GM23338 (cell line): ENCODE results near the gene MRPS27. TPM values are rescaled to one million over a fixed set of nuclear protein-coding genes. Genes with fewer than 3 reads are reported as not detected.

ENCODE experiments used
- ATAC-seq: fragments of 200-7000 bp; cut with Tn5 transposase; 3 replicates; pipeline ENCODE4 v1.9.1; 2020
- DNase-seq: peaks from one replicate; pipeline ENCODE4 v3.0.0-alpha.2; 2015; ENCODE audit warnings: low spot score
- H2AFZ ChIP-seq: fragments of 200-600 bp; sonication (generic); 2 replicates; pipeline ENCODE4 v1.8.0; 2016; ENCODE audit warnings: antibody characterized with exemption, mild to moderate bottlenecking, moderate library complexity
- H3F3A ChIP-seq: fragments of 200-600 bp; sonication (generic); replicated peaks from 2 replicates; pipeline ENCODE4 v1.8.0; 2017; ENCODE audit warnings: antibody characterized with exemption, mixed run types, low read depth
- H3K27ac ChIP-seq: fragments of 200-600 bp; sonication (generic); 2 replicates; pipeline ENCODE4 v1.6.1; 2016; ENCODE audit warnings: low read depth
- H3K27me3 ChIP-seq: fragments of 200-600 bp; sonication (generic); 2 replicates; pipeline ENCODE4 v1.8.0; 2016; ENCODE audit warnings: mild to moderate bottlenecking, mixed run types, moderate library complexity; ENCODE audit not compliant: insufficient read depth
- H3K36me3 ChIP-seq: fragments of 200-600 bp; sonication (generic); 2 replicates; pipeline ENCODE4 v1.8.0; 2016; ENCODE audit warnings: mild to moderate bottlenecking; ENCODE audit not compliant: insufficient read depth
- H3K4me1 ChIP-seq: fragments of 200-600 bp; sonication (generic); 2 replicates; pipeline ENCODE4 v1.8.0; 2016; ENCODE audit warnings: mild to moderate bottlenecking, moderate library complexity; ENCODE audit not compliant: insufficient read depth
- H3K4me2 ChIP-seq: fragments of 200-600 bp; sonication (generic); 2 replicates; pipeline ENCODE4 v1.7.1; 2017; ENCODE audit warnings: mixed run types
- H3K4me3 ChIP-seq: fragments of 200-600 bp; sonication (generic); 2 replicates; pipeline ENCODE4 v1.6.1; 2016; ENCODE audit warnings: mixed run types
- H3K79me2 ChIP-seq: fragments of 200-600 bp; sonication (generic); replicated peaks from 2 replicates; pipeline ENCODE4 v1.8.0; 2017; ENCODE audit warnings: mild to moderate bottlenecking; ENCODE audit not compliant: insufficient read depth
- H3K9me2 ChIP-seq: fragments of 200-600 bp; sonication (generic); 2 replicates; pipeline ENCODE4 v1.8.0; 2017; ENCODE audit not compliant: insufficient read depth
- H4K20me1 ChIP-seq: fragments of 200-600 bp; sonication (generic); replicated peaks from 2 replicates; pipeline ENCODE4 v1.8.0; 2017; ENCODE audit warnings: mild to moderate bottlenecking; ENCODE audit not compliant: insufficient read depth
- H3K27ac Mint-ChIP-seq: 2 replicates; pipeline ENCODE4 v1.8.0; 2020; ENCODE audit warnings: inconsistent platforms, mild to moderate bottlenecking, moderate library complexity, mixed read lengths
- H3K27me3 Mint-ChIP-seq: 3 replicates; pipeline ENCODE4 v1.8.0; 2022; ENCODE audit warnings: low read depth, mild to moderate bottlenecking, moderate library complexity, mixed read lengths, inconsistent platforms; ENCODE audit not compliant: insufficient read depth, poor library complexity
- H3K36me3 Mint-ChIP-seq: 3 replicates; pipeline ENCODE4 v1.8.0; 2021; ENCODE audit warnings: low read depth, mild to moderate bottlenecking, inconsistent platforms, moderate library complexity, mixed read lengths
- H3K4me1 Mint-ChIP-seq: 3 replicates; pipeline ENCODE4 v1.8.0; 2020; ENCODE audit warnings: mild to moderate bottlenecking, inconsistent platforms, mixed read lengths
- H3K4me3 Mint-ChIP-seq: 3 replicates; pipeline ENCODE4 v1.8.0; 2021; ENCODE audit warnings: moderate library complexity, mild to moderate bottlenecking, inconsistent platforms, mixed read lengths
- H3K9me3 Mint-ChIP-seq: 3 replicates; pipeline ENCODE4 v1.8.0; 2020; ENCODE audit warnings: moderate library complexity, mild to moderate bottlenecking, inconsistent platforms, mixed read lengths
- CTCF ChIP-seq, 2 experiments: fragments of 200-600 bp in 1 of 2; sonication (generic) in 1 of 2; conservative IDR thresholded peaks; 2 replicates each; pipeline versions ENCODE4 v1.5.1 to v1.6.1; 2016 to 2017; ENCODE audit warnings: antibody characterized with exemption in 2 of 2, low read depth in 2 of 2, mild to moderate bottlenecking in 2 of 2, moderate library complexity in 1 of 2
- ETS1 ChIP-seq: IDR thresholded peaks from 2 replicates; pipeline ENCODE4 v1.6.1; 2016; ENCODE audit warnings: antibody characterized with exemption
- EZH2 ChIP-seq: fragments of 200-600 bp; sonication (generic); IDR thresholded peaks from one replicate; pipeline ENCODE4 v1.8.0; 2017; ENCODE audit warnings: antibody characterized with exemption, mild to moderate bottlenecking, low read depth; ENCODE audit not compliant: unreplicated experiment
- EZH2phosphoT487 ChIP-seq: fragments of 200-600 bp; sonication (generic); IDR thresholded peaks from one replicate; pipeline ENCODE4 v1.8.1; 2018; ENCODE audit warnings: antibody characterized with exemption; ENCODE audit not compliant: unreplicated experiment
- JUNB ChIP-seq: IDR thresholded peaks from one replicate; pipeline ENCODE4 v1.6.1; 2016; ENCODE audit warnings: antibody characterized with exemption; ENCODE audit not compliant: unreplicated experiment
- POLR2AphosphoS5 ChIP-seq: IDR thresholded peaks from 2 replicates; pipeline ENCODE4 v1.6.1; 2016; ENCODE audit warnings: antibody characterized with exemption, low read depth
- REST ChIP-seq: IDR thresholded peaks from one replicate; pipeline ENCODE4 v1.6.1; 2018; ENCODE audit warnings: antibody characterized with exemption; ENCODE audit not compliant: unreplicated experiment
- ZNF331 ChIP-seq: fragments of 250-450 bp; sonication (Bioruptor Pico); IDR thresholded peaks from 2 replicates; pipeline ENCODE4 v1.5.0; 2020; ENCODE audit warnings: low read depth, mild to moderate bottlenecking, moderate library complexity
- polyA plus RNA-seq: library from polyadenylated mRNA; unstranded; fragments of >200 nt; fragmentation: Nextera tagmentation; extraction: Ambion mirVana; gene quantifications from 2 replicates; pipeline ENCODE4 v1.2.1, GENCODE V29; 2016
- total RNA-seq: library from RNA; depleted of rRNA; stranded (reverse); fragments of >200 nt; shearing (Covaris generic); gene quantifications from 2 replicates; pipeline ENCODE4 v1.2.3, GENCODE V29; 2014

Gene MRPS27
- total and polyA plus RNA-seq, 2 experiments from 2014 or later = 53.2 to 141 TPM

DNA sequence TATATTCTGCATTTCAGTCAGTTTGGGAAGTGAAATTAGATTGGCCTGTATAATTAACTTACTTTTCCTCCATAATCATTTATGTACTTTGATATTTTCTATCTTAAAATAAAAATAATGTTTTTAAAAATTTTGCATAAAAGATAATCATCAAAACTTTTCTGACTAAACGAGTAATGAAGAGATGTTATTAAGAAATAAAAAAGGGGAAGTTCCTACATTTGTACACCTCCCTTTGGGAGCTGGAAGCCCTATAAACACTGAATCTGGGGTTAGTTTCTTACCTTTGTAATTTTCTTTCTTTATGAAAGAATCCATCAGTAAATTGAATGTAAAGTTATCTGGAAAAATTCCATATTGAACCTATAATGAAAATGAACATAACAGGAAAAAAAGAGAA is 86.2 kb downstream of the MRPS27 start:
- H3K4me3 ChIP-seq = no peak overlapping the region
- 0 out of 2 replicates have a peak, but pooled peaks cover 1% of the 10 kb centered on the region for H3K79me2 ChIP-seq
- H4K20me1 ChIP-seq = no peaks in the 10 kb centered on the region
- peaks cover 3% of the 10 kb centered on the region for H3K27me3 Mint-ChIP-seq
- H3K36me3 ChIP-seq = peaks cover 7% of the 10 kb centered on the region; the same call in 1 of the 2 replicates
- ATAC-seq = no peak
- peak overlapping the region; percentile 96 for H3K27ac Mint-ChIP-seq
- no peaks in the 10 kb centered on the region for H3K27me3 ChIP-seq
- H3K4me1 Mint-ChIP-seq = peaks cover 55% of the 10 kb centered on the region
- no peaks in the 10 kb centered on the region for H3K9me2 ChIP-seq
- peak overlapping the region; percentile 10 for H3K4me2 ChIP-seq
- H2AFZ ChIP-seq = no peak overlapping the region
- peaks cover 37% of the 10 kb centered on the region for H3K4me1 ChIP-seq
- no peak for DNase-seq
- no peak for TF ChIP-seq CTCF (conservative IDR thresholded peaks at IDR 0.05; ENCODE audit: low read depth in 2 of 2)
- H3K36me3 Mint-ChIP-seq = peaks cover 27% of the 10 kb centered on the region; the same call in 2 of the 3 replicates
- no peak overlapping the region for H3K27ac ChIP-seq
- H3K4me3 Mint-ChIP-seq = no peak overlapping the region
- no peaks in the 10 kb centered on the region for H3K9me3 Mint-ChIP-seq
- no peaks in the 10 kb centered on the region for H3F3A ChIP-seq

GRCh38 chr5:72232838-72233237 is 87.2 kb downstream of the MRPS27 start:
- Mint-ChIP-seq H3K36me3 (peaks cover 27% of the 10 kb centered on the region), H3K27me3 (no peaks in the 10 kb centered on the region)
- no peak for TF ChIP-seq ZNF331 (CRISPR knock-in tag)
- no peak for TF ChIP-seq REST
- TF ChIP-seq CTCF (conservative IDR thresholded peaks at IDR 0.05; ENCODE audit: low read depth in 2 of 2) = no peak
- no peak for TF ChIP-seq EZH2phosphoT487
- TF ChIP-seq EZH2 = no peak
- TF ChIP-seq JUNB = no peak
- no peak for TF ChIP-seq POLR2AphosphoS5
- TF ChIP-seq ETS1 = no peak

More at GRCh38 chr5:72232838-72233237, 87.2 kb downstream of the MRPS27 start:
- H3F3A ChIP-seq = no peaks in the 10 kb centered on the region
- H3K79me2 ChIP-seq = 0 out of 2 replicates have a peak, but pooled peaks cover 3% of the 10 kb centered on the region
- no peaks in the 10 kb centered on the region for H3K27me3 ChIP-seq
- no peak overlapping the region for H3K27ac ChIP-seq
- H3K4me1 Mint-ChIP-seq = peaks cover 45% of the 10 kb centered on the region
- peak overlapping the region; percentile 32 for H3K27ac Mint-ChIP-seq
- peaks cover 7% of the 10 kb centered on the region; the same call in 1 of the 2 replicates for H3K36me3 ChIP-seq
- no peaks in the 10 kb centered on the region for H4K20me1 ChIP-seq
- no peak overlapping the region for H2AFZ ChIP-seq
- H3K4me1 ChIP-seq = peaks cover 30% of the 10 kb centered on the region
- H3K4me3 ChIP-seq = no peak overlapping the region
- DNase-seq (no peak), ATAC-seq (no peak)
- no peaks in the 10 kb centered on the region for H3K9me2 ChIP-seq
- no peak overlapping the region for H3K4me3 Mint-ChIP-seq
- no peaks in the 10 kb centered on the region for H3K9me3 Mint-ChIP-seq
- H3K4me2 ChIP-seq = no peak overlapping the region
